Nephron (organoid): ENCODE data around the gene AQP7.

Source experiments
- H3K27ac Mint-ChIP-seq, 3 experiments: 2 replicates each; pipeline ENCODE4 v1.8.0; 2020; ENCODE audit warnings: mixed read lengths in 3 of 3, mild to moderate bottlenecking in 2 of 3, moderate library complexity in 1 of 3
- H3K27me3 Mint-ChIP-seq: 2 replicates; pipeline ENCODE4 v1.8.0; 2021; ENCODE audit warnings: low read depth, mild to moderate bottlenecking, moderate library complexity, mixed read lengths
- H3K36me3 Mint-ChIP-seq: 2 replicates; pipeline ENCODE4 v1.8.0; 2020; ENCODE audit warnings: low read depth, mixed read lengths
- H3K4me1 Mint-ChIP-seq: 2 replicates; pipeline ENCODE4 v1.8.0; 2020; ENCODE audit warnings: mixed read lengths
- H3K4me3 Mint-ChIP-seq, 3 experiments: 2 replicates each; pipeline ENCODE4 v1.8.0; 2020; ENCODE audit warnings: mild to moderate bottlenecking in 3 of 3, mixed read lengths in 3 of 3, moderate library complexity in 2 of 3
- H3K9me3 Mint-ChIP-seq: 2 replicates; pipeline ENCODE4 v1.8.0; 2020; ENCODE audit warnings: mixed read lengths
- CTCF ChIP-seq, 3 experiments: fragments of 200-600 bp; sonication (generic); IDR thresholded peaks; one replicate each; pipeline ENCODE4 v1.5.0; 2021; ENCODE audit warnings: antibody characterized with exemption in 3 of 3; ENCODE audit not compliant: unreplicated experiment in 3 of 3

Gene AQP7

GRCh38 chr9:33349743-33350142 is 52.6 kb downstream of the AQP7 start:
- TF ChIP-seq CTCF (IDR thresholded peaks at IDR 0.05; ENCODE audit: unreplicated experiment in 3 of 3), result no peak
- Mint-ChIP-seq H3K9me3 (no peaks in the 10 kb centered on the region), H3K27ac (no peak overlapping the region), H3K27me3 (no peaks in the 10 kb centered on the region), H3K36me3 (peaks cover 51% of the 10 kb centered on the region), H3K4me1 (no peaks in the 10 kb centered on the region), H3K4me3 (no peak overlapping the region)

- no peak for TF ChIP-seq CTCF (IDR thresholded peaks at IDR 0.05; ENCODE audit: unreplicated experiment in 3 of 3)
- no peaks in the 10 kb centered on the region for H3K4me1 Mint-ChIP-seq
- no peaks in the 10 kb centered on the region for H3K9me3 Mint-ChIP-seq
- H3K27me3 Mint-ChIP-seq, result no peaks in the 10 kb centered on the region
- peaks cover 49% of the 10 kb centered on the region for H3K36me3 Mint-ChIP-seq
- no peak overlapping the region for H3K4me3 Mint-ChIP-seq
- no peak overlapping the region for H3K27ac Mint-ChIP-seq
These were observed 53.4 kb downstream of the AQP7 start for GRCh38 chr9:33348998-33349397.

- H3K9me3 Mint-ChIP-seq, result no peaks in the 10 kb centered on the region
- H3K27ac Mint-ChIP-seq, result no peak overlapping the region
- no peaks in the 10 kb centered on the region for H3K4me1 Mint-ChIP-seq
- H3K27me3 Mint-ChIP-seq, result no peaks in the 10 kb centered on the region
- H3K4me3 Mint-ChIP-seq, result no peak overlapping the region
- peaks cover 72% of the 10 kb centered on the region for H3K36me3 Mint-ChIP-seq
- no peak for TF ChIP-seq CTCF (IDR thresholded peaks at IDR 0.05; ENCODE audit: unreplicated experiment in 3 of 3)
These were observed 55.8 kb downstream of the AQP7 start for GRCh38 chr9:33346564-33346963.

- H3K27me3 Mint-ChIP-seq, result no peaks in the 10 kb centered on the region
- no peak overlapping the region for H3K27ac Mint-ChIP-seq
These were observed 58.2 kb downstream of the AQP7 start for GRCh38 chr9:33344145-33344544.

GRCh38 chr9:33341182-33341581 is 61.2 kb downstream of the AQP7 start:
- H3K4me1 Mint-ChIP-seq, result no peaks in the 10 kb centered on the region
- no peaks in the 10 kb centered on the region for H3K27me3 Mint-ChIP-seq

More at GRCh38 chr9:33344145-33344544, 58.2 kb downstream of the AQP7 start:
- no peak for TF ChIP-seq CTCF (IDR thresholded peaks at IDR 0.05; ENCODE audit: unreplicated experiment in 3 of 3)
- Mint-ChIP-seq H3K9me3 (peaks cover 19% of the 10 kb centered on the region), H3K4me3 (no peak overlapping the region), H3K36me3 (peaks cover 90% of the 10 kb centered on the region), H3K4me1 (no peaks in the 10 kb centered on the region)

More at GRCh38 chr9:33341182-33341581, 61.2 kb downstream of the AQP7 start:
- no peak for TF ChIP-seq CTCF (IDR thresholded peaks at IDR 0.05; ENCODE audit: unreplicated experiment in 3 of 3)
- Mint-ChIP-seq H3K4me3 (no peak overlapping the region), H3K27ac (no peak overlapping the region), H3K36me3 (peaks cover 84% of the 10 kb centered on the region), H3K9me3 (peaks cover 24% of the 10 kb centered on the region)
